ENCODE results near the gene RASAL3. TPM values are rescaled to one million over a fixed set of nuclear protein-coding genes. Genes with fewer than 3 reads are reported as not detected.

The RASAL3 gene
- total RNA-seq, 1 experiment from 2014 or later: not detected

- Mint-ChIP-seq H3K4me1 (ENCODE audit: insufficient read depth, unreplicated experiment) (peaks cover 4% of the 10 kb centered on the region), H3K36me3 (ENCODE audit: insufficient read depth, unreplicated experiment) (peaks cover 61% of the 10 kb centered on the region), H3K27me3 (ENCODE audit: insufficient read depth, unreplicated experiment) (no peaks in the 10 kb centered on the region), H3K27ac (ENCODE audit: low read depth, unreplicated experiment) (no peak overlapping the region), H3K4me3 (ENCODE audit: unreplicated experiment) (no peak overlapping the region), H3K9me3 (ENCODE audit: unreplicated experiment) (no peaks in the 10 kb centered on the region)
- intact Hi-C loops (cut with micrococcal nuclease): no loop called here
- CTCF ChIA-PET: interaction anchor here (0.6 kb wide), 1 partner anchor 241 kb away, joined by 7 read pairs; no protein-coding TSS in a partner anchor
- BruUV-seq (replicated peaks): no TSS peak
- no peak for TF ChIP-seq CTCF (IDR thresholded peaks at IDR 0.05; ENCODE audit: unreplicated experiment)
- DNase-seq (ENCODE audit: unreplicated experiment): no peak
- POLR2A ChIA-PET: no interaction called here
These were observed 41.2 kb downstream of the RASAL3 start for GRCh38 chr19:15423130-15423529.

- BruUV-seq (replicated peaks): no TSS peak
- no peak overlapping the region for H3K4me3 Mint-ChIP-seq (ENCODE audit: unreplicated experiment)
- intact Hi-C loops (cut with micrococcal nuclease): no loop called here
- TF ChIP-seq CTCF (IDR thresholded peaks at IDR 0.05; ENCODE audit: unreplicated experiment): no peak
- DNase-seq (ENCODE audit: unreplicated experiment): no peak
- H3K36me3 Mint-ChIP-seq (ENCODE audit: insufficient read depth, unreplicated experiment): peaks cover 55% of the 10 kb centered on the region
- ChIA-PET POLR2A (interaction anchor here (1.4 to 6.0 kb wide), 2 partner anchors 8 to 42 kb away, joined by 3 to 80 read pairs; no protein-coding TSS in a partner anchor), CTCF (interaction anchor here (0.7 to 1.6 kb wide), 5 partner anchors 8 to 261 kb away, joined by 3 to 5 read pairs (median 4); no protein-coding TSS in a partner anchor)
- no peaks in the 10 kb centered on the region for H3K27me3 Mint-ChIP-seq (ENCODE audit: insufficient read depth, unreplicated experiment)
- no peaks in the 10 kb centered on the region for H3K9me3 Mint-ChIP-seq (ENCODE audit: unreplicated experiment)
- no peak overlapping the region for H3K27ac Mint-ChIP-seq (ENCODE audit: low read depth, unreplicated experiment)
- H3K4me1 Mint-ChIP-seq (ENCODE audit: insufficient read depth, unreplicated experiment): peaks cover 4% of the 10 kb centered on the region
These were observed 41.9 kb downstream of the RASAL3 start for GRCh38 chr19:15422296-15423075.

DNA sequence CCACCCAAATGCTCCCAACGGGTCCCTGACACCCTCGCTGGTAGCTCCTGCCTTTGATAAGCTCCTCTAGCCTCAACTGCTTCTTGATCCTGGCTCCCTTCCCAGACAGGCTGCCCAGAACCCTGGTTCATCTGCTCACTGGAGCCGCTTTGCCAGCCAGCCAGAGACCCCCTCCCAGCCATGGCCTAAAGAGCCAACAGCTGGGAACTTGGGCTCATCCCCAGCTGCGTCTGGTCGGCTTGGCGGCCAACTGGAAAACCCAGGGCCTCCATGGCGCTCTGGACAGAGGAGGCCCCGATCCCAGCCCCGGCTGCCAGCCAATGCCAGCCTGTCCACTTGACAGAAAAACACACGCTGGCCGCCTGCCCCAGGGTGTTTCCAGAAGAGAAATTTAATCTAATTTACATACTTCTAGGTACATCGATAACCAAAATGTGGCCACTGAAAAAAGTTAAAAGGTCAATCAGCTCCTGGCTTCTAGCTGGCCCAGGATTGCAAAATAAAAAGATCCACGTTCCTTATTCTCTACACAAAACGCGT, 42.6 kb downstream of the RASAL3 start:
- no TSS peak for BruUV-seq (replicated peaks)
- no peaks in the 10 kb centered on the region for H3K27me3 Mint-ChIP-seq (ENCODE audit: insufficient read depth, unreplicated experiment)
- no peaks in the 10 kb centered on the region for H3K9me3 Mint-ChIP-seq (ENCODE audit: unreplicated experiment)
- H3K27ac Mint-ChIP-seq (ENCODE audit: low read depth, unreplicated experiment): peak overlapping the region; percentile 64
- H3K4me1 Mint-ChIP-seq (ENCODE audit: insufficient read depth, unreplicated experiment): peaks cover 10% of the 10 kb centered on the region
- CTCF ChIA-PET: interaction anchor here (0.7 to 1.6 kb wide), 5 partner anchors 9 to 260 kb away, joined by 3 to 5 read pairs (median 4); no protein-coding TSS in a partner anchor
- H3K36me3 Mint-ChIP-seq (ENCODE audit: insufficient read depth, unreplicated experiment): peaks cover 50% of the 10 kb centered on the region
- DNase-seq (ENCODE audit: unreplicated experiment): no peak
- no peak for TF ChIP-seq CTCF (IDR thresholded peaks at IDR 0.05; ENCODE audit: unreplicated experiment)
- POLR2A ChIA-PET: interaction anchor here (0.6 to 6.0 kb wide), 3 partner anchors 9 to 43 kb away, joined by 3 to 80 read pairs (median 4); no protein-coding TSS in a partner anchor
- H3K4me3 Mint-ChIP-seq (ENCODE audit: unreplicated experiment): no peak overlapping the region
- intact Hi-C loops (cut with micrococcal nuclease): no loop called here

DNA sequence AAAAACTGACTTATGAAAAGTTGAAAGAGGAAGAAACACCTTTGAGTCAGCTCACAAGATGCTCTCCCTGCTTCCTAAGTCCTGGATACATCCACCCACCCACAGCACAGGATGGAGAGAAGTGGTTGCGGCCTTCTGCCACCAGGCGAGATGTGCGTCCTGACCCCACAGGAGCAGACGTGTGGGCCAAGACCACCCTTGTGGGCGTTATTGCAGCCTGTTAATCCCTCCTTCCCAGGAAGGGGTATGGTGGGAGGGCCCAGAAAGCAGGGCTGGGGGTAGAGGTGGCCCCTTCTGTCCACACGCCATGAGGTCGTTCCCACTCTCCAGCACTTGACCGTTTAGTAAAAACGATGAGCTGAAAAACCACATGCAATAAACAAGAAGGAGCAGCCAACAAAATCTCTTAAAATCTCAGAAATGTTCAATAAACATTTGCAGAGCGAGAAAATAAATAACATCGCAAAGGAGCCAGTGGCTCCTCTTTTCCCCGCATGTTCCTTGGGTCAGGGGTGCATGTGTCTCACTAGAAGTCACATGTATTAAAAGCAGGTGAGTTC, 43.1 kb downstream of the RASAL3 start:
- Mint-ChIP-seq H3K27ac (ENCODE audit: low read depth, unreplicated experiment) (peak overlapping the region; percentile 64), H3K4me3 (ENCODE audit: unreplicated experiment) (no peak overlapping the region), H3K36me3 (ENCODE audit: insufficient read depth, unreplicated experiment) (peaks cover 50% of the 10 kb centered on the region), H3K27me3 (ENCODE audit: insufficient read depth, unreplicated experiment) (no peaks in the 10 kb centered on the region), H3K9me3 (ENCODE audit: unreplicated experiment) (no peaks in the 10 kb centered on the region), H3K4me1 (ENCODE audit: insufficient read depth, unreplicated experiment) (peaks cover 14% of the 10 kb centered on the region)
- no peak for DNase-seq (ENCODE audit: unreplicated experiment)
- intact Hi-C loops (cut with micrococcal nuclease): no loop called here
- ChIA-PET POLR2A (interaction anchor here (0.6 to 6.2 kb wide), 4 partner anchors 9 to 43 kb away, joined by 3 to 108 read pairs (median 42); partner anchors contain the start of gene AKAP8), CTCF (interaction anchor here (0.8 to 1.6 kb wide), 5 partner anchors 9 to 244 kb away, joined by 3 to 5 read pairs (median 4); no protein-coding TSS in a partner anchor)
- no peak for TF ChIP-seq CTCF (IDR thresholded peaks at IDR 0.05; ENCODE audit: unreplicated experiment)
- no TSS peak for BruUV-seq (replicated peaks)

Data from MCF 10A (cell line).